ENCODE measurements around the gene TLCD5.

The TLCD5 gene

GRCh38 chr11:120372296-120372695, 47.2 kb downstream of the TLCD5 start:
- H3K27ac ChIP-seq, result no peak overlapping the region

GRCh38 chr11:120375076-120375475, 50.0 kb downstream of the TLCD5 start:
- H3K27ac ChIP-seq, result no peak overlapping the region
- DNase-seq (ENCODE audit: low read depth, low spot score), result no peak

More at GRCh38 chr11:120372296-120372695, 47.2 kb downstream of the TLCD5 start:
- DNase-seq (ENCODE audit: low read depth, low spot score), result no peak

- DNase-seq (ENCODE audit: low read depth, low spot score), result no peak
- no peak overlapping the region for H3K27ac ChIP-seq
Observed at GRCh38 chr11:120376547-120377182, 51.6 kb downstream of the TLCD5 start.

GRCh38 chr11:120378474-120378873, 53.4 kb downstream of the TLCD5 start:
- peak overlapping the region; percentile 22 for H3K27ac ChIP-seq
- DNase-seq (ENCODE audit: low read depth, low spot score), result no peak

- DNase-seq (ENCODE audit: low read depth, low spot score), result no peak
- H3K27ac ChIP-seq, result no peak overlapping the region
Observed at GRCh38 chr11:120381401-120381800, 56.3 kb downstream of the TLCD5 start.

Data from epithelial cell of prostate (primary cell).